K562 (cell line): ENCODE data around the gene NFIC. TPM values are rescaled to one million over a fixed set of nuclear protein-coding genes. Genes with fewer than 3 reads are reported as not detected.

Experiments
- ATAC-seq: fragments of 200-7000 bp; cut with Tn5 transposase; 3 replicates; pipeline ENCODE4 v1.9.1; 2020; ENCODE audit warnings: moderate library complexity
- BruUV-seq: library from RNA; stranded (reverse); fragments of 400-500 nt; replicated peaks from 2 replicates; lab custom pipeline; 2021; lab: Mats Ljungman, UMichigan
- CTCF ChIA-PET: fragments of 300-600 bp; formaldehyde crosslinking; extraction: SDS; loops from one replicate; lab custom pipeline; 2021; ENCODE audit warnings: low intra/inter-chr PET ratio; lab: Yijun Ruan, JAX
- POLR2A ChIA-PET: fragments of 300-600, 350-650 bp; sonication (Branson Sonifier 250); formaldehyde crosslinking; extraction: SDS; loops from one replicate; lab custom pipeline; 2021; ENCODE audit warnings: antibody characterized with exemption, inconsistent platforms; lab: Yijun Ruan, JAX
- DNase-seq, 4 experiments: peaks; one replicate each; pipeline versions ENCODE4 v3.0.0 to v3.0.0-alpha.2; 2011 to 2018; ENCODE audit warnings: low spot score in 3 of 4, mixed read lengths in 3 of 4; ENCODE audit errors: extremely low read depth in 1 of 4
- FAIRE-seq: peaks from 2 replicates; lab custom pipeline; 2011; peaks lifted over from hg19 to GRCh38; lab: Jason Lieb, UNC
- H2AFZ ChIP-seq: 2 replicates; pipeline ENCODE4 v1.6.0; 2011; ENCODE audit warnings: low read depth, low read length, control low read depth, inconsistent platforms
- H3K27ac ChIP-seq: fragments of 200-600 bp; 3 replicates; pipeline ENCODE4 v1.8.0; 2011; ENCODE audit warnings: low read depth, mild to moderate bottlenecking, control low read depth, inconsistent platforms, low read length, moderate library complexity, mixed read lengths; ENCODE audit errors: extremely low read depth
- H3K27me3 ChIP-seq, 2 experiments: fragments of 300-600 bp in 1 of 2; 2 replicates in 1 of 2; 3 replicates in 1 of 2; pipeline versions ENCODE4 v1.6.0 to v1.8.0; 2011; ENCODE audit warnings: inconsistent platforms in 2 of 2, low read length in 2 of 2, mild to moderate bottlenecking in 1 of 2, mixed read lengths in 1 of 2, moderate library complexity in 1 of 2; ENCODE audit not compliant: control insufficient read depth in 2 of 2, insufficient read depth in 2 of 2
- H3K36me3 ChIP-seq: fragments of 300-600 bp; 3 replicates; pipeline ENCODE4 v1.8.0; 2011; ENCODE audit warnings: mild to moderate bottlenecking, low read length, inconsistent platforms; ENCODE audit not compliant: control insufficient read depth, insufficient read depth
- H3K4me1 ChIP-seq, 2 experiments: fragments of 200-600 bp in 1 of 2; replicated peaks in 1 of 2; 2 replicates in 1 of 2; 3 replicates in 1 of 2; pipeline versions ENCODE4 v1.5.1 to v1.8.0; 2011; ENCODE audit warnings: inconsistent platforms in 2 of 2, low read length in 2 of 2, mild to moderate bottlenecking in 1 of 2, mixed read lengths in 1 of 2, moderate library complexity in 1 of 2; ENCODE audit not compliant: control insufficient read depth in 2 of 2, insufficient read depth in 2 of 2
- H3K4me2 ChIP-seq: 2 replicates; pipeline ENCODE4 v1.6.1; 2011; ENCODE audit warnings: low read length, control low read depth, inconsistent platforms, mixed read lengths; ENCODE audit not compliant: insufficient read depth
- H3K4me3 ChIP-seq: fragments of 200-600 bp; sonication (generic), shearing (Covaris generic); 2 replicates; pipeline ENCODE4 v1.5.1; 2016; ENCODE audit warnings: control low read depth, inconsistent platforms
- H3K79me2 ChIP-seq: fragments of 200-600 bp; 3 replicates; pipeline ENCODE4 v1.8.0; 2011; ENCODE audit warnings: low read length, inconsistent platforms; ENCODE audit not compliant: control insufficient read depth, insufficient read depth
- H3K9ac ChIP-seq, 2 experiments: 2 replicates each; pipeline versions ENCODE4 v1.6.0 to v1.6.1; 2011; ENCODE audit warnings: low read depth in 2 of 2, low read length in 2 of 2, control low read depth in 1 of 2, inconsistent platforms in 1 of 2, mild to moderate bottlenecking in 1 of 2, mixed read lengths in 1 of 2; ENCODE audit not compliant: insufficient read depth in 1 of 2
- H3K9me1 ChIP-seq: one replicate; pipeline ENCODE4 v1.6.0; 2011; ENCODE audit warnings: inconsistent platforms, mild to moderate bottlenecking, low read length, moderate library complexity; ENCODE audit not compliant: control insufficient read depth, insufficient read depth
- H3K9me3 ChIP-seq: replicated peaks from 2 replicates; pipeline ENCODE4 v1.5.1; 2011; ENCODE audit warnings: low read depth, low read length, inconsistent platforms; ENCODE audit not compliant: control insufficient read depth, insufficient read depth
- H4K20me1 ChIP-seq: replicated peaks from 2 replicates; pipeline ENCODE4 v1.6.1; 2011; ENCODE audit warnings: low read length, inconsistent platforms, mixed read lengths; ENCODE audit not compliant: control insufficient read depth, insufficient read depth
- ATF1 ChIP-seq, 2 experiments: fragments of 450-650 bp in 1 of 2; IDR thresholded peaks; 2 replicates each; pipeline ENCODE4 v1.6.1; 2016; ENCODE audit warnings: missing compliant biosample characterization in 1 of 2, missing genetic modification characterization in 1 of 2
- NELFE ChIP-seq: IDR thresholded peaks from 2 replicates; pipeline ENCODE4 v1.6.1; 2011; ENCODE audit warnings: mild to moderate bottlenecking; ENCODE audit not compliant: insufficient read depth, insufficient read length
- TAF7 ChIP-seq: fragments of 450-650 bp; IDR thresholded peaks from 2 replicates; pipeline ENCODE4 v1.6.1; 2016; ENCODE audit warnings: missing genetic modification characterization, missing compliant biosample characterization
- TAL1 ChIP-seq: fragments of 450-650 bp; IDR thresholded peaks from 2 replicates; pipeline ENCODE4 v1.6.1; 2016; ENCODE audit warnings: mild to moderate bottlenecking
- TOE1 ChIP-seq, 2 experiments: fragments of 450-650 bp in 1 of 2; sonication (generic) in 1 of 2; formaldehyde crosslinking in 1 of 2; IDR thresholded peaks; 2 replicates each; pipeline versions ENCODE4 v1.7.1 to v1.8.0; 2016 to 2022; ENCODE audit warnings: borderline replicate concordance in 2 of 2, mild to moderate bottlenecking in 2 of 2, antibody characterized with exemption in 1 of 2, inconsistent platforms in 1 of 2, low read depth in 1 of 2, missing genetic modification reagents in 1 of 2, moderate library complexity in 1 of 2
- ZNF354B ChIP-seq: fragments of 250-450 bp; sonication (Bioruptor Pico); IDR thresholded peaks from 2 replicates; pipeline ENCODE4 v1.4.0; 2020
- ZSCAN29 ChIP-seq: fragments of 450-650 bp; IDR thresholded peaks from 2 replicates; pipeline ENCODE4 v1.6.1; 2017
- WGBS: fragments of 100-300 bp; shearing (Covaris generic); methylation state at CpG from one replicate; pipeline ENCODE4 v1.1.6; 2016; ENCODE audit warnings: low coverage, mixed read lengths; ENCODE audit not compliant: insufficient coverage; ENCODE audit errors: missing lambda C conversion rate; 5-methylcytosine and 5-hydroxymethylcytosine counted together
- in situ Hi-C: fragments of 300-500 bp; cut with MboI; formaldehyde crosslinking; loops from 4 replicates; pipeline ENCODE4 v1.15.0; 2018; ENCODE audit warnings: inconsistent platforms, mixed read lengths
- intact Hi-C: fragments of 100-400 bp; cut with micrococcal nuclease; formaldehyde crosslinking; loops from 2 replicates; pipeline ENCODE4 v1.14.2; 2022
- polyA plus RNA-seq, 8 experiments: library from polyadenylated mRNA; depleted of rRNA in 4 of 8; stranded (reverse) in 5 of 8; unstranded in 3 of 8; fragments of >200 nt; fragmentation: Nextera tagmentation in 2 of 8; fragmentation: Illumina TruSeq in 1 of 8; extraction: Ambion mirVana in 2 of 8; extraction: Trizol in 1 of 8; gene quantifications; 2 replicates each; pipeline versions ENCODE4 v1.2.1 to v1.2.3, GENCODE V29; 2011 to 2014; ENCODE audit warnings: inconsistent platforms in 1 of 8, missing spikeins in 1 of 8
- total RNA-seq, 7 experiments: library from RNA; depleted of rRNA in 6 of 7; stranded (reverse); fragments of >200 nt in 6 of 7; fragmentation: Illumina TruSeq in 2 of 7; extraction: Trizol in 2 of 7; gene quantifications; 2 replicates each; pipeline versions ENCODE4 v1.2.1 to v1.2.3, GENCODE V29; 2011 to 2021; ENCODE audit warnings: low replicate concordance in 1 of 7
- TF ChIP-seq, protein P1 (sequence below): sonication (generic); formaldehyde crosslinking; IDR thresholded peaks from 2 replicates; pipeline ENCODE4 v1.8.0; 2023; ENCODE audit warnings: mild to moderate bottlenecking, missing genetic modification reagents
- TF ChIP-seq, protein P2 (sequence below), 3 experiments: fragments of 200-800 bp in 1 of 3; sonication (Bioruptor generic) in 1 of 3; sonication (generic) in 1 of 3; formaldehyde crosslinking in 1 of 3; IDR thresholded peaks; 2 replicates each; pipeline versions ENCODE4 v1.6.1 to v1.8.0; 2016 to 2022; ENCODE audit warnings: mild to moderate bottlenecking in 2 of 3, missing compliant biosample characterization in 2 of 3, missing genetic modification characterization in 2 of 3, missing genetic modification reagents in 1 of 3
- TF ChIP-seq, protein P3 (sequence below): fragments of 250-450 bp; sonication (Bioruptor Pico); IDR thresholded peaks from 2 replicates; pipeline ENCODE4 v1.5.0; 2022; ENCODE audit warnings: mild to moderate bottlenecking
- TF ChIP-seq, protein P4 (sequence below), 2 experiments: fragments of 450-650 bp in 1 of 2; sonication (generic) in 1 of 2; formaldehyde crosslinking; conservative IDR thresholded peaks; 2 replicates each; pipeline versions ENCODE4 v1.4.0 to v1.8.1; 2020 to 2022; ENCODE audit warnings: mild to moderate bottlenecking in 1 of 2, missing genetic modification reagents in 1 of 2

NFIC gene
- total and polyA plus RNA-seq, 9 of the 15 experiments (the other 6 are each of a cell fraction or from before 2014, with no cell fraction given): 0.71 to 62.1 (median 6.9) TPM

DNA sequence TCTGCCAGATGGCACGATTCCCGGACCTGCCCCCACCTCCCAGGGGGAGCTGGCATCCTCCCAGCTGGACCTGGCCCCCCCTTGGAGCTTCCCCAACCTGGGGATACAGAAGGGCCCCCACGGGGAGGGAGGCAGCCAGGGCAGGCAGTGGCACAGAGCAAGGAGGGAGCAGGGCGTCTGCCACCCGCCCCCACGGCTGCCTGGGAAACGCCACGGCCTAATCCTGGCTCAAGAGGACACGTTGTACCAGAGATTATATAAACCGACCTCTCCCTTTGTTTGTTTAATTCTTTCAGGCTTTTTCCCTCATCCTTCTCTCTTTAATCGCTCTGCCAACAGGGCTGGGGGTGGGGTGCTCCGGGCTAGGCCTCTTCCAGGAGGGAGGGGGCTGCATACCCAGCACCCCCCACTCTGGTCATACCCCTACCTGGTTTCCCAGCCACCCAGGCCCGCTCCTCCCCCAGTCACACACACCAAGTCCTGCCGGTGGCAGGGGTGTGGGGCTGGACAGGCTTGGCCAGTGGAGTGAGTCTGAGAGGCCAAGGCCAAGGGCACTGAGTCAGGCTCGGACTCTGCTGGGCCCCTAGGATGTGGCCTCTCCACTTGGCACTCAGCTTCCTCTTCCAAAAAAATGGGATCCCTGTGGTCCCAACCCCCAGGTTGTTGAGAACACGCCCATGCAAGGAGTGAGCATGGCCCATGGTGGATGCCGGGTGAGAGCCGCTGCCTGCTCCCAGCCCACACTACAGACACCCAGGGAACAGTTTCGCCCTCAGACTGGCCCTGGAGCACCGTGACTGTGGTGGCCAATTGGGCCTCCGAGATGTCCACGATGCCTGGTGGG lies 29.5 kb upstream of the NFIC start:
- no peaks in the 10 kb centered on the region for H3K9me1 ChIP-seq
- no peak overlapping the region for H3K4me3 ChIP-seq
- peaks cover 0 to 10% of the 10 kb centered on the region in 2 experiments; a peak in 3 of 5 replicates for H3K27me3 ChIP-seq
- ChIA-PET CTCF (no interaction called here), POLR2A (interaction anchor here (1.0 kb wide), 1 partner anchor 10 kb away, joined by 4 read pairs; no protein-coding TSS in a partner anchor)
- 34% methylated on average over 20 of the region's 22 CpGs for WGBS
- H3K4me2 ChIP-seq: no peak overlapping the region
- ATAC-seq (no peak), FAIRE-seq (no peak), DNase-seq (no peak)
- in situ Hi-C loops: no loop called here
- BruUV-seq: no TSS peak
- H3K4me1 ChIP-seq: peaks cover 0 to 17% of the 10 kb centered on the region in 2 experiments; a peak in 3 of 5 replicates
- peaks cover 4% of the 10 kb centered on the region; the same call in 1 of the 2 replicates for H4K20me1 ChIP-seq
- no peaks in the 10 kb centered on the region for H3K79me2 ChIP-seq
- no peaks in the 10 kb centered on the region for H3K36me3 ChIP-seq
- intact Hi-C loops: no loop called here
- no peak overlapping the region for H2AFZ ChIP-seq
- no peaks in the 10 kb centered on the region for H3K9me3 ChIP-seq
- H3K9ac ChIP-seq: 0 out of 4 replicates have a peak overlapping the region, but pooled peaks of 1 of the 2 experiments have one; percentile 17
- no peak overlapping the region for H3K27ac ChIP-seq
- TF ChIP-seq, protein P1, sequence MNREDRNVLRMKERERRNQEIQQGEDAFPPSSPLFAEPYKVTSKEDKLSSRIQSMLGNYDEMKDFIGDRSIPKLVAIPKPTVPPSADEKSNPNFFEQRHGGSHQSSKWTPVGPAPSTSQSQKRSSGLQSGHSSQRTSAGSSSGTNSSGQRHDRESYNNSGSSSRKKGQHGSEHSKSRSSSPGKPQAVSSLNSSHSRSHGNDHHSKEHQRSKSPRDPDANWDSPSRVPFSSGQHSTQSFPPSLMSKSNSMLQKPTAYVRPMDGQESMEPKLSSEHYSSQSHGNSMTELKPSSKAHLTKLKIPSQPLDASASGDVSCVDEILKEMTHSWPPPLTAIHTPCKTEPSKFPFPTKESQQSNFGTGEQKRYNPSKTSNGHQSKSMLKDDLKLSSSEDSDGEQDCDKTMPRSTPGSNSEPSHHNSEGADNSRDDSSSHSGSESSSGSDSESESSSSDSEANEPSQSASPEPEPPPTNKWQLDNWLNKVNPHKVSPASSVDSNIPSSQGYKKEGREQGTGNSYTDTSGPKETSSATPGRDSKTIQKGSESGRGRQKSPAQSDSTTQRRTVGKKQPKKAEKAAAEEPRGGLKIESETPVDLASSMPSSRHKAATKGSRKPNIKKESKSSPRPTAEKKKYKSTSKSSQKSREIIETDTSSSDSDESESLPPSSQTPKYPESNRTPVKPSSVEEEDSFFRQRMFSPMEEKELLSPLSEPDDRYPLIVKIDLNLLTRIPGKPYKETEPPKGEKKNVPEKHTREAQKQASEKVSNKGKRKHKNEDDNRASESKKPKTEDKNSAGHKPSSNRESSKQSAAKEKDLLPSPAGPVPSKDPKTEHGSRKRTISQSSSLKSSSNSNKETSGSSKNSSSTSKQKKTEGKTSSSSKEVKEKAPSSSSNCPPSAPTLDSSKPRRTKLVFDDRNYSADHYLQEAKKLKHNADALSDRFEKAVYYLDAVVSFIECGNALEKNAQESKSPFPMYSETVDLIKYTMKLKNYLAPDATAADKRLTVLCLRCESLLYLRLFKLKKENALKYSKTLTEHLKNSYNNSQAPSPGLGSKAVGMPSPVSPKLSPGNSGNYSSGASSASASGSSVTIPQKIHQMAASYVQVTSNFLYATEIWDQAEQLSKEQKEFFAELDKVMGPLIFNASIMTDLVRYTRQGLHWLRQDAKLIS (CRISPR knock-in tag): no peak
- TF ChIP-seq ZSCAN29: no peak
- no peak for TF ChIP-seq NELFE
- TF ChIP-seq, protein P2, sequence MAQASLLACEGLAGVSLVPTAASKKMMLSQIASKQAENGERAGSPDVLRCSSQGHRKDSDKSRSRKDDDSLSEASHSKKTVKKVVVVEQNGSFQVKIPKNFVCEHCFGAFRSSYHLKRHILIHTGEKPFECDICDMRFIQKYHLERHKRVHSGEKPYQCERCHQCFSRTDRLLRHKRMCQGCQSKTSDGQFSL (CRISPR knock-in tag; IDR thresholded peaks at IDR 0.05): no peak
- TF ChIP-seq, protein P2 (tag; IDR thresholded peaks at IDR 0.05): no peak
- no peak for TF ChIP-seq TAL1
- no peak for TF ChIP-seq TAF7 (tag)
- TF ChIP-seq, protein P3, sequence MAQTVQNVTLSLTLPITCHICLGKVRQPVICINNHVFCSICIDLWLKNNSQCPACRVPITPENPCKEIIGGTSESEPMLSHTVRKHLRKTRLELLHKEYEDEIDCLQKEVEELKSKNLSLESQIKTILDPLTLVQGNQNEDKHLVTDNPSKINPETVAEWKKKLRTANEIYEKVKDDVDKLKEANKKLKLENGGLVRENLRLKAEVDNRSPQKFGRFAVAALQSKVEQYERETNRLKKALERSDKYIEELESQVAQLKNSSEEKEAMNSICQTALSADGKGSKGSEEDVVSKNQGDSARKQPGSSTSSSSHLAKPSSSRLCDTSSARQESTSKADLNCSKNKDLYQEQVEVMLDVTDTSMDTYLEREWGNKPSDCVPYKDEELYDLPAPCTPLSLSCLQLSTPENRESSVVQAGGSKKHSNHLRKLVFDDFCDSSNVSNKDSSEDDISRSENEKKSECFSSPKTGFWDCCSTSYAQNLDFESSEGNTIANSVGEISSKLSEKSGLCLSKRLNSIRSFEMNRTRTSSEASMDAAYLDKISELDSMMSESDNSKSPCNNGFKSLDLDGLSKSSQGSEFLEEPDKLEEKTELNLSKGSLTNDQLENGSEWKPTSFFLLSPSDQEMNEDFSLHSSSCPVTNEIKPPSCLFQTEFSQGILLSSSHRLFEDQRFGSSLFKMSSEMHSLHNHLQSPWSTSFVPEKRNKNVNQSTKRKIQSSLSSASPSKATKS (CRISPR knock-in tag): no peak
- TF ChIP-seq TOE1 (IDR thresholded peaks at IDR 0.05; ENCODE audit: borderline replicate concordance): no peak
- no peak for TF ChIP-seq TOE1 (CRISPR knock-in tag; IDR thresholded peaks at IDR 0.05; ENCODE audit: borderline replicate concordance, low read depth)
- no peak for TF ChIP-seq ATF1 (CRISPR knock-in tag; IDR thresholded peaks at IDR 0.05)
- TF ChIP-seq ATF1 (tag; IDR thresholded peaks at IDR 0.05): no peak
- no peak for TF ChIP-seq ZNF354B (CRISPR knock-in tag)
- TF ChIP-seq, protein P4, sequence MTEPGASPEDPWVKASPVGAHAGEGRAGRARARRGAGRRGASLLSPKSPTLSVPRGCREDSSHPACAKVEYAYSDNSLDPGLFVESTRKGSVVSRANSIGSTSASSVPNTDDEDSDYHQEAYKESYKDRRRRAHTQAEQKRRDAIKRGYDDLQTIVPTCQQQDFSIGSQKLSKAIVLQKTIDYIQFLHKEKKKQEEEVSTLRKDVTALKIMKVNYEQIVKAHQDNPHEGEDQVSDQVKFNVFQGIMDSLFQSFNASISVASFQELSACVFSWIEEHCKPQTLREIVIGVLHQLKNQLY (CRISPR knock-in tag; conservative IDR thresholded peaks at IDR 0.05): no peak
